Stimulated activated naive CD8-positive, alpha-beta T cell treated with anti-CD3 and anti-CD28 coated beads, Interleukin-15, Interleukin-2, amounts not matched to agents 100 ng/mL and 50 ng/mL, for 24 hours (primary cell): ENCODE data around the gene CDH4.
"Not testable (repeated sequence)": the region's sequence is repeated elsewhere in the genome, so short reads cannot be mapped to it uniquely, and the experiment has no call there.

Experiments
- H3K27ac Mint-ChIP-seq: one replicate; pipeline ENCODE4 v1.8.0; 2021; ENCODE audit warnings: mild to moderate bottlenecking, mixed read lengths
- H3K27me3 Mint-ChIP-seq: one replicate; pipeline ENCODE4 v1.8.0; 2021; ENCODE audit warnings: mixed read lengths
- H3K36me3 Mint-ChIP-seq: one replicate; pipeline ENCODE4 v1.8.0; 2021; ENCODE audit warnings: low read depth, mixed read lengths
- H3K4me1 Mint-ChIP-seq: one replicate; pipeline ENCODE4 v1.8.0; 2021; ENCODE audit warnings: low read depth, mixed read lengths
- H3K4me3 Mint-ChIP-seq: one replicate; pipeline ENCODE4 v1.8.0; 2021; ENCODE audit warnings: mild to moderate bottlenecking, mixed read lengths
- H3K9me3 Mint-ChIP-seq: one replicate; pipeline ENCODE4 v1.8.0; 2021; ENCODE audit warnings: mixed read lengths

CDH4 gene

DNA sequence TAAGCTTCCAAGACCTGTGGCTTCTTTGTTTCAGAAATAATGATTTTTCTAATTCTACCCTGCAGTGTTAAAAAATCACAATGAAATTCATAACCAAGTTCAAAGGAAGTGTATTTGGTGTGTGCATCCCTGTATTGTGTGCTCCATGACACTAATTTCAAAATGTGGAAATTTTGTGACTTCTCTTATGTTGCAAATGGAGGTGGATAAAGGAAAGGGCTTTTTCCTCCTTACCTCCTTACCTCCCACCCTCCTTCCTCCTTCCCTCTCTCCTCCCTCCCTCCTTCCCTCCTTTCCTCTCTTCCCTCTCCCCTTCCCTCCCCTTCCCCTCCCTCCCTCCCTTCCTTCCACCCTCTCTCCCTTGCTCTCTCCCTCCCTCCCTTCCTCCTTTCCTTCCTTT lies 10.5 kb downstream of the CDH4 start:
- no peak overlapping the region for H3K4me3 Mint-ChIP-seq
- H3K9me3 Mint-ChIP-seq, result no peaks in the 10 kb centered on the region
- peaks cover 8% of the 10 kb centered on the region for H3K27me3 Mint-ChIP-seq
- H3K36me3 Mint-ChIP-seq, result no peaks in the 10 kb centered on the region
- no peak overlapping the region for H3K27ac Mint-ChIP-seq
- H3K4me1 Mint-ChIP-seq, result no peaks in the 10 kb centered on the region

DNA sequence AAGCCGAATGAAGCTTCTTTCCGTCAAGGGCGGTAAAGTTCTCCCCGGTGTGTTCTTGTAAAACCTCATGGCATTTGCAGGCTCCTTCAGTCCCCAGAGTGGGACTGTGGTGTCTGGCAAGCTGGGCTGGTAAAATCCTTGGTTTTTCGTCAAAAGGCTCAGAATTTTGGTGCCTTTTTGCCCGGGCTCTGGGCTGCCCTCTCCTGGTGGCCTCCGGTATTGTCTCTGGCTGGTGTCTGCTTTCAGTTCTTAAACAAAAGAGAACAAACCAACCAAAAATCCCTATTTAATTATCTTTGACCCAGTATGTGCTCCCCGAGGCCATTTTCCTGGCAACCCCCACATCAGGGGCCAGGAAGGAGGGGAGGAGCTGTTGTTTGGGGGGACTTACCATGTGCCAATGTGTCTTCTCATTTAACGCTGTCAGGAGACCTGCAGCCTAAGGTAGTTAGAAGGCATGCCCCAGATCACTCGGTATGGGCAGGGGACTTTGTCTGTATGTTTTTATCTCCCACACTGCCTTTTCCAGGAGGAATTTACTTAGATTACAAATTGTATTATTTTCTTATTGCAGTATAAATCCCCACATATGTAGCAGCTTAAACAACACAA lies 11.1 kb downstream of the CDH4 start:
- Mint-ChIP-seq H3K36me3 (no peaks in the 10 kb centered on the region), H3K4me3 (no peak overlapping the region), H3K27ac (no peak overlapping the region), H3K27me3 (peaks cover 8% of the 10 kb centered on the region), H3K4me1 (no peaks in the 10 kb centered on the region), H3K9me3 (no peaks in the 10 kb centered on the region)

DNA sequence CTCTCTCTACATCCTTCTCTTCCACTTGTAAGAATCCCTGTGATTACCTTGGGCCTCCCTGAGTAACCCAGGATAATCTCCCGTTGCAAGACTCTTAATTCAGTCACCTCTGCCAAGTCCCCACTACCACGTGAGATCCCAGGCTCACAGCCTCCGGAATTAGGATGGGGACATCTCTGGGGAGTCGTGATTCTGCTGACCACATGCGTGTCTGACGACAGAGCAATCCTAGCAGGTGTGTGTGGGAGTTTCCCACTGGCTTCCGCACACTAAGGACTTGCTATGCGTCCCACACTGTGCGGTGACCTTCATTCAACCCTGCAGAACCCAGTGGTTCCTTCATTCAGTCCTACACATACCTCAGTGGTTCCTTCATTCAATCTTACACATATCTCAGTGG lies 11.9 kb downstream of the CDH4 start:
- Mint-ChIP-seq H3K27me3 (peaks cover 8% of the 10 kb centered on the region), H3K36me3 (no peaks in the 10 kb centered on the region), H3K4me3 (no peak overlapping the region), H3K4me1 (no peaks in the 10 kb centered on the region), H3K9me3 (no peaks in the 10 kb centered on the region), H3K27ac (no peak overlapping the region)

DNA sequence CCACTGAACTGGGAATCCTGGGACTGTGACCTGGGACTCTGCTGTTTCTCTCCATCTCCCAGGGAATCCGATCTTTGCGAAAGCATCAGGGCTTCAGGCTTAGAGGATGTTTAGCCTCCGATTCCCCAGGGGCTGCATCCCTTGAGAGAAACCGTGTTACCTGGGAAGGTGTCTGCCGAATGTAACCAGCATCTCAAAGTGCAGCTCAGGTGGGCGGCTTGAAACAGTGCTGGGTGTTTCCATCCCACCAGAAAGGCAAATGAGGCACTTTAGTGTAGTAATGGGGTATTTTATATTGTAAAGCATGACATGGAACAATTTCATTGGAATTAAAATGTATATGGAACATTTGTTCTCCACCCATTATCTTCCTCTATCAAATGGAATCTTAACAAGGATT lies 15.2 kb downstream of the CDH4 start:
- no peaks in the 10 kb centered on the region for H3K36me3 Mint-ChIP-seq
- H3K9me3 Mint-ChIP-seq, result no peaks in the 10 kb centered on the region
- no peaks in the 10 kb centered on the region for H3K4me1 Mint-ChIP-seq
- H3K4me3 Mint-ChIP-seq, result no peak overlapping the region
- no peak overlapping the region for H3K27ac Mint-ChIP-seq
- peaks cover 3% of the 10 kb centered on the region for H3K27me3 Mint-ChIP-seq

DNA sequence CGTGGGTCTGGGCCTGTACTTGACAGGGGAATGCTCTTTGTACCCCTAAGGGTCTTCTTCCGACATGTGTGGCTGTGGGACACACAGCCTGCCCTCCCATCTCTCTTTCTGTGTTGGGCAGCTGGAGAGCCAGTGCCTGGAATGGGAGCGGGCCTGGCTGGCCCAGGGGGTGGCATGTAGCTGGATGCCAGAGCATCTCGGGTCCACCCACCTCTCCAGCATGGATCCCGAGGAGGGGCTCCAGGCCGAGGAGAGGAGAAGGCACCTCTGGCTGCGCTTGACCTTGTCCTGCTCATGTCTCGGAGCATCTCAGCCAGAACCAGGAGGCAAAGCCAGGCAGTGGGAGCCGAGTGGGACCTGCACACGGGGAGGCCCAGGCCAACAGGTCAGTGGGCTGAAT lies 16.0 kb downstream of the CDH4 start:
- Mint-ChIP-seq H3K4me1 (no peaks in the 10 kb centered on the region), H3K27me3 (peaks cover 3% of the 10 kb centered on the region)

DNA sequence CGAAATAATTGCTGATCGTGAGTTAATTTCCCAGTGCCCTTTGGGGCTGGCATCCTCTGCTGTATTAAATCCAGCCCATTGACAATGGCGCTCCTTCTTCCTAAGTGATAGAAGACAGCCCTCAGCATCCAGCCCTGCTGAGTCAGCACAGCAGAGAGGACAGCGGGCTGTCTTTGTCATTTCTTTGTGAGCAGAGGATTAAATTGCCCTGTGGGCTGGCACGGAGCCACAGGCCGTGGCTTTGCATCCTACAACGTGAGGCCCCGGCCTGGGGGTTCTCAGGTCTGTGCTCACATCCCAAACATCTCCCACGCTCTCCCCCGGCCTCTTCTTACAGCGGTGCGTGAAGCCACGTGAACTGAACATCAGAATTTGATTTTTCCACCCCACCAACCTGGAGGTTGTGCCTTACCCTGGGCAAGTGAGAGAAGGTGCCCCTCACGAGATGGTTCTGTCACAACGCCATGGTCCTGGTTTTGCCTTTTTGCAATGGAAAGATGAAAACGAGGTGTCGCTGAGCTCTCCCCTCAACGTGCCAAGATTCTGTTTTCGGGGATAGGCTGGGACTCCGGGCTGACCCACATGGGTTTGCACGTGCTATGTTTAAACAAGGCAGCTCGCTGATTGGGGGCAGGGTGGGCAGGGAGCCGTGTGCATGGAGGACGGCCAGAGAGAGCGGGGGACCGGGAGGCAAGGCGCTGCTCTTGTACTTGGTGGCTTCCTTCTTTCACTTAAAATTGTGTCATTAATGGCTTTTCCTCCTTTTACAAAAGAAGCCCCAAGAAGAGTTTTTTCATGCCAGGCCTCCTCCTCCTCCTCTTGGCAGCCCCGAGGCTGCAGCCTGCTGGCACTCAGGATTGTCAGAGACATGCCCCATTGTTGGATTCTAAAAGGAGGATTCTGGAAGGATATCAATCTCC lies 19.5 kb downstream of the CDH4 start:
- H3K27ac Mint-ChIP-seq, result no peak overlapping the region
- H3K27me3 Mint-ChIP-seq, result peaks cover 3% of the 10 kb centered on the region
- no peaks in the 10 kb centered on the region for H3K9me3 Mint-ChIP-seq
- H3K4me3 Mint-ChIP-seq, result no peak overlapping the region
- H3K36me3 Mint-ChIP-seq, result no peaks in the 10 kb centered on the region
- H3K4me1 Mint-ChIP-seq, result no peaks in the 10 kb centered on the region

More for the DNA sequence above, 16.0 kb downstream of the CDH4 start:
- Mint-ChIP-seq H3K27ac (no peak overlapping the region), H3K4me3 (no peak overlapping the region), H3K36me3 (no peaks in the 10 kb centered on the region), H3K9me3 (no peaks in the 10 kb centered on the region)

DNA sequence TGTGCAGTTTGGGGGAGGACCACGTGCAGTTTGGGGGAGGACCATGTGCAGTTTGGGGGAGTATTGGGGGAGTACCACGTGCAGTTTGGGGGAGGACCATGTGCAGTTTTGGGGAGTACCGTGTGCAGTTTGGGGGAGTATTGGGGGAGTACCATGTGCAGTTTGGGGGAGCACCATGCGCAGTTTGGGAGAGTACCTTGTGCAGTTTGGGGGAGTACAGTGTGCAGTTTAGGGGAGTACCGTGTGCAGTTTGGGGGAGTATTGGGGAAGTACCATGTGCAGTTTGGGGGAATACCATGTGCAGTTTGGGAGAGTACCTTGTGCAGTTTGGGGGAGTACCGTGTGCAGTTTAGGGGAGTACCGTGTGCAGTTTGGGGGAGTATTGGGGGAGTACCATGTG lies 21.0 kb downstream of the CDH4 start:
- not testable (repeated sequence) for H3K27ac Mint-ChIP-seq, H3K36me3 Mint-ChIP-seq, H3K27me3 Mint-ChIP-seq, H3K4me1 Mint-ChIP-seq, H3K4me3 Mint-ChIP-seq, H3K9me3 Mint-ChIP-seq

DNA sequence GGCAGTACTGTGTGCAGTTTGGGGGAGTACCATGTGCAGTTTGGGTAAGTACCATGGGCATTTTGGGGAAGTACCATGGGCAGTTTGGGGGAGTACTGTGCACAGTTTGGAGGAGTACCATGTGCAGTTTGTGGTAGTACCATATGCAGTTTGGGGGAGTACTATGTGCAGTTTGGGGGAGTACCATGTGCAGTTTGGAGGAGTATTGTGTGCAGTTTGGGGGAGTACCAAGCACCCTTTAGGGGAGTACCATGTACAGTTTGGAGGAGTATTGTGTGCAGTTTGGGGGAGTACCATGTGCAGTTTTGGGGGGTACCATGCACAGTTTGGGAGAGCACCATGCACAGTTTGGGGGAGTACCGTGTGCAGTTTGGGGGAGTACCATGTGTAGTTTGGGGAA lies 21.6 kb downstream of the CDH4 start:
- H3K27ac Mint-ChIP-seq, H3K4me1 Mint-ChIP-seq, H3K9me3 Mint-ChIP-seq, H3K27me3 Mint-ChIP-seq, H3K36me3 Mint-ChIP-seq, H3K4me3 Mint-ChIP-seq: not testable (repeated sequence)

DNA sequence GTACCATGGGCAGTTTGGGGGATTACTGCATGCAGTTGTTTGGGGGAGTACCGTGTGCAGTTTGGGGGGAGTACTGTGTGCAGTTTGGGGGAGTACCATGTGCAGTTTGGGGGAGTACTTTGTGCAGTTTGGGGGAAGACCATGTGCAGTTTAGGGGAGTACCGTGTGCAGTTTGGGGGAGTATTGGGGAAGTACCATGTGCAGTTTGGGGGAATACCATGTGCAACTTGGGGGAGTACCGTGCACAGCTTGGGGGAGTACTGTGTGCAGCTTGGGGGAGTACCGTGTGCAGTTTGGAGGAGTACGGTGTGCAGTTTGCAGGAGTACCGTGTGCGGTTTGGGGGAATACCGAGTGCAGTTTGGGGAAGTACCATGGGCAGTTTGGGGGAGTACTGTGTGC lies 22.3 kb downstream of the CDH4 start:
- Mint-ChIP-seq H3K27ac (no peak overlapping the region), H3K4me1 (no peaks in the 10 kb centered on the region), H3K36me3 (no peaks in the 10 kb centered on the region)

DNA sequence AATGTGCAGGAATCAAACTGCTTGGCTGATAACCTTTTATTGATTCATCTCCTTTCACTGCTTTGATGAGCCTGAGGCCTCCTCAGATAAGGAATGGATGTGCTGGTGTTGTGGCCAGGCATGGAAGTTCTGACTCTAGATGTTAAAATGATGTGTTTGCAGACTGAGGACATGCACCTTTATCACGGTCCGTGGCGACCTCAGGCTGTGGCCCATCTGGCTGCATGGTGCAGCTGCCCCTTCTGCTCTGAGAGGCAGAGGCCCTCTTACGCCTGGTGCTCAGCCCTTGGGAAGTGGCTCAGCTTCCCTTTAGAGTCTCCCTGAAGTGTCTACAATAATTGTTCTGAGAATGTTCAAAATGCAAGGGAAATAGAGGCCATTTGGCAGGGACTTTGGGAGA lies 26.2 kb downstream of the CDH4 start:
- Mint-ChIP-seq H3K9me3 (peaks cover 5% of the 10 kb centered on the region), H3K27ac (no peak overlapping the region), H3K36me3 (peaks cover 4% of the 10 kb centered on the region), H3K4me1 (no peaks in the 10 kb centered on the region), H3K27me3 (no peaks in the 10 kb centered on the region), H3K4me3 (no peak overlapping the region)

More for the DNA sequence above, 22.3 kb downstream of the CDH4 start:
- H3K27me3 Mint-ChIP-seq, result no peaks in the 10 kb centered on the region
- H3K4me3 Mint-ChIP-seq, result no peak overlapping the region
- H3K9me3 Mint-ChIP-seq, result no peaks in the 10 kb centered on the region

DNA sequence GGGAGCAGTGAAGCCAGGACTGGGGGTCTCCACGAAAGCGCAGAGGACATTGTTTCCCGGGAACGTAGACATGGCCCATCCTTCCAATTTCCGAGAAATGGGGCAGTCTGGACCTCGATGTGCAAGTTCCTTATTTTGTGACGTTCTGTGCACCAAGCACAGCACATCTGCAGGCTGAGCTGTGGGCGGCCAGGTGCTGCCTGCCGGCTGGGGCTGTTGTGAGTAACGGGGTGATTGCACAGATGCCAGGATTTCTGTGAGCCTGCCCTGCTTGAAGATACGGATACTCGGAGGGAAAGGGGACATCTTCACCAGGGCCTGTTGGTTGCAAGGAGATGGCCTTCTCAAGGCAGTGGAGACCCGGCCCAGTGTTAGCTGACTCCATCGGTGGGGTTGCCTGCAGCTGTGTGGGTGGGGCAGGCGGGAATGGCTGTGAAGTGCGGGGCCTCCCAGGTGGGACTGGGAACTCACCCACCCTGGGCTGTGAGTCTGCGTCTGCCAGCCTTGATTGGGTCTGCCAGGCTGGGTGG lies 27.6 kb downstream of the CDH4 start:
- H3K27ac Mint-ChIP-seq, result no peak overlapping the region
- H3K4me3 Mint-ChIP-seq, result no peak overlapping the region
- H3K4me1 Mint-ChIP-seq, result no peaks in the 10 kb centered on the region
- peaks cover 4% of the 10 kb centered on the region for H3K36me3 Mint-ChIP-seq
- no peaks in the 10 kb centered on the region for H3K27me3 Mint-ChIP-seq
- peaks cover 5% of the 10 kb centered on the region for H3K9me3 Mint-ChIP-seq

DNA sequence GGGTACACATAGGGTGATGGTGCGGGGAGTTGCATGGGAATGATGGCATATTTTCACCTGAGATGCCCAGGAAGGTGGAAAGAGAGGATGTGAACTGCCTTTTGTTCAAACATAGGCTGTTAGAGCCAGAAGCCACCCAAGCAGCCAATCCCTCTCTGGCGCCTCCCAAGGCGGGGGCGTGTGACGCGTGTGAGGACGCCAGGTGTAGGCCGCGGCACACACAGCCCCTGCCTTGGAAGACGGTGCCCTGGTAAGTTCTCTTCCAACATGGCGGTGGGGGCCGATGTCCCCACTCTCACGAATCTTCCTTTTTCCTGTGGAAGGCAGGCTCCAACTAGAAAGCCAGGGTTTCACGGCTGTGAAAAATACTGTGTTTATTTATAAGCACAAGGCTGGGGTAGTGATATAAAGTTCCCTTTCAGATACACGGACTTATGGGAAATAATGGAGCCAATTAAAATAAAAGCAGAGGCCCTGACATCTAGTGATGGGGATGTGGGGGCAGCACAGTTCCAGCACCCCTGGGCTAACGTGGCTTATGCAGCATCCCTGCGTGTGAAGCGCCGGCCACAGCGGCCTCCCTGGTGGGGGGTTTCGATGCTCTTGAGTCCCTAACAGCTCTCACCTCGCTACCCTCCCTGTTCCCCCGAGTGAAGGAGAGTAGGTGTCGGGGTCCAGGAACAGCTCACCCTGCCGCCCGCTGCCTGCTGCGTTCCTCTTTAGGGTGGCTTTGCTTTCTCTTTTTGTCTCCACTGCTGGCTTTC lies 28.3 kb downstream of the CDH4 start:
- no peak overlapping the region for H3K27ac Mint-ChIP-seq
- peaks cover 4% of the 10 kb centered on the region for H3K36me3 Mint-ChIP-seq
- no peak overlapping the region for H3K4me3 Mint-ChIP-seq
- no peaks in the 10 kb centered on the region for H3K4me1 Mint-ChIP-seq
- H3K27me3 Mint-ChIP-seq, result no peaks in the 10 kb centered on the region
- peaks cover 5% of the 10 kb centered on the region for H3K9me3 Mint-ChIP-seq

DNA sequence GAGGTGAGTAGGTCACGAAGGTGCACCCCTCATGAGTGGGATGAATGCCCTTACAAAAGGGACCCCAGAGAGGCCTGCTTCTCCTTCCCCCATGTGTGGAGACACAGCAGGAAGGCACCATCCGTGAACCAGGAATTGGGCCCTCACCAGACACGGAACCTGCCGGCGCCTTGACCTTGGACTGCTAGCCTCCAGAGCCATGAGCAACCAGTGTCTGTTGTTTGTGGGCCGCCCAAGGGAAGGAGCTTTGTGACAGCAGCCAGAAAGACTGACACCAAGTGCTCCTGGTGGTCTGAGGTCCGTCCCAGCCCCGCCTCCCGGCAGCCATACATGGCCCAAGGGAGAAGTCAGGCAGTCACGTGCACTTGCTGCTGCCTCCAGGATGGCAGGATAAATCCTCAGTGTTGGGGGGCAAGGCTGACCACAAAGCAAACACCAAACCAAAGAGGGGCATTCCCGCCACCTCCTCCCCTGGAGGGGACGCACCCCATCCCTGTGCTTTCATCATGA lies 29.3 kb downstream of the CDH4 start:
- Mint-ChIP-seq H3K27ac (no peak overlapping the region), H3K9me3 (peaks cover 5% of the 10 kb centered on the region), H3K27me3 (no peaks in the 10 kb centered on the region), H3K36me3 (peaks cover 4% of the 10 kb centered on the region), H3K4me1 (no peaks in the 10 kb centered on the region), H3K4me3 (no peak overlapping the region)

DNA sequence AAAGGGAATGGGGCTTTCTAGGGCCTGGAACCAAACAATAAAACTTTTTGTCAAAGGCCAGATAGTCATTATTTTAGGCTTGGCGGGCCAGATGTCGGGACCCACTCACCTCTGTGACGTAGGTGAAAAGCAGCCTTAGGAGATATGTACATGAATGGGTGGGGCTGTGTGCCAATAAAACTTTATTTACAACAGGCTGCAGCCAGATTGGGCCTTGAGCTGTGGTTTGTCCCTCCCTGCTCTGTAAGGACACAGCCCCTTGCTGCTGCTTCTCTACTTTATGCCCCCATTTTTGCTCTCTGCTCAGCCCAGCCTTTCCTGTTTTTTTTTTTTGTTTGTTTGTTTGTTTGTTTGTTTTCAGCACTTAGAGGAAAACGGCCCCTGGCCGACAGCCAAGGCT lies 32.7 kb downstream of the CDH4 start:
- Mint-ChIP-seq H3K4me1 (no peaks in the 10 kb centered on the region), H3K36me3 (peaks cover 4% of the 10 kb centered on the region), H3K27ac (no peak overlapping the region)

DNA sequence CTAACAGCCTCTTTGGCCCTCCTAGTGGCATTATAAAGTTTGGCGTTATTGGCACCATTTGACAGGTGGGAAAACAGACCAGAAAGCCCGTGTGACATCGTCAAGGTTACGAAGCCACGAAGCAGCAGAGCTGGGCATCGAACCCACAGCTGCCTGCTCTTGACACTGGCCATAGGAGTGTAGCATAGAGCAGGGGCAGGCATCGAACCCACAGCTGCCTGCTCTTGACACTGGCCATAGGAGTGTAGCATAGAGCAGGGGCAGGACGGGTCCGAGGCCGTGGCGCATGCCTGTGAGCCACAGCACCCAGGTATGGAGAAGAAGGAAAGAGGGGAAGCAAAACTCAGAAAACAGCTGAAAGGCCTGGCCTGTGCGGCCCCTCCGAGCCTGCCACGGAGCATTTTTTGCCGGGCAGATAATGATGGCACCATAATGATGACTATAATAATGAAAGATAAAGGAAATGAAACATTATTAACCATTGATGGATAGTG lies 33.1 kb downstream of the CDH4 start:
- Mint-ChIP-seq H3K9me3 (peaks cover 5% of the 10 kb centered on the region), H3K27me3 (no peaks in the 10 kb centered on the region), H3K4me1 (no peaks in the 10 kb centered on the region), H3K27ac (no peak overlapping the region), H3K4me3 (no peak overlapping the region), H3K36me3 (peaks cover 4% of the 10 kb centered on the region)

More for the DNA sequence above, 32.7 kb downstream of the CDH4 start:
- H3K4me3 Mint-ChIP-seq, result no peak overlapping the region
- H3K9me3 Mint-ChIP-seq, result peaks cover 5% of the 10 kb centered on the region
- H3K27me3 Mint-ChIP-seq, result no peaks in the 10 kb centered on the region
